Measurements from ENCODE around the gene SND1. TPM values are rescaled to one million over a fixed set of nuclear protein-coding genes. Genes with fewer than 3 reads are reported as not detected.

The SND1 gene
- polyA plus RNA-seq, 1 donor = 144 TPM

GRCh38 chr7:128022631-128023532 is 370.9 kb downstream of the SND1 start:
- WGBS (ENCODE audit: insufficient coverage, low lambda C conversion rate) = 86% methylated on average over 1 of the region's 6 CpGs
- H3K27ac ChIP-seq (ENCODE audit: low read length) = no peak overlapping the region
- peaks cover 6% of the 10 kb centered on the region for H3K36me3 ChIP-seq (ENCODE audit: control insufficient read depth, insufficient read depth, low read length)
- H3K27me3 ChIP-seq (ENCODE audit: control insufficient read depth, insufficient read depth, low read length) = no peaks in the 10 kb centered on the region
- no peak overlapping the region for H3K4me3 ChIP-seq (ENCODE audit: low read length)
- peaks cover 8% of the 10 kb centered on the region for H3K4me1 ChIP-seq (ENCODE audit: control insufficient read depth, insufficient read depth, low read length)
- no peaks in the 10 kb centered on the region for H3K9me3 ChIP-seq (ENCODE audit: control insufficient read depth, low read depth, low read length)
- DNase-seq = no peak

- Histone ChIP-seq H3K36me3 (ENCODE audit: control insufficient read depth, insufficient read depth, low read length) (peaks cover 9% of the 10 kb centered on the region), H3K4me1 (ENCODE audit: control insufficient read depth, insufficient read depth, low read length) (peaks cover 13% of the 10 kb centered on the region), H3K27me3 (ENCODE audit: control insufficient read depth, insufficient read depth, low read length) (no peaks in the 10 kb centered on the region), H3K27ac (ENCODE audit: low read length) (no peak overlapping the region), H3K4me3 (ENCODE audit: low read length) (no peak overlapping the region), H3K9me3 (ENCODE audit: control insufficient read depth, low read depth, low read length) (no peaks in the 10 kb centered on the region)
- DNase-seq = no peak
- no CpG with 5 or more reads among the region's 3 CpGs for WGBS (ENCODE audit: insufficient coverage, low lambda C conversion rate)
Observed at GRCh38 chr7:128024151-128024550, 372.2 kb downstream of the SND1 start.

- no CpG with 5 or more reads among the region's 6 CpGs for WGBS (ENCODE audit: insufficient coverage, low lambda C conversion rate)
Observed at GRCh38 chr7:128025380-128025779, 373.4 kb downstream of the SND1 start.

GRCh38 chr7:128025819-128026218 is 373.8 kb downstream of the SND1 start:
- no peak overlapping the region for H3K27ac ChIP-seq (ENCODE audit: low read length)

More at GRCh38 chr7:128025380-128025779, 373.4 kb downstream of the SND1 start:
- Histone ChIP-seq H3K27me3 (ENCODE audit: control insufficient read depth, insufficient read depth, low read length) (peaks cover 4% of the 10 kb centered on the region), H3K27ac (ENCODE audit: low read length) (no peak overlapping the region), H3K9me3 (ENCODE audit: control insufficient read depth, low read depth, low read length) (no peaks in the 10 kb centered on the region), H3K36me3 (ENCODE audit: control insufficient read depth, insufficient read depth, low read length) (peaks cover 16% of the 10 kb centered on the region), H3K4me3 (ENCODE audit: low read length) (no peak overlapping the region), H3K4me1 (ENCODE audit: control insufficient read depth, insufficient read depth, low read length) (peaks cover 16% of the 10 kb centered on the region)
- no peak for DNase-seq

GRCh38 chr7:128026551-128026950 is 374.6 kb downstream of the SND1 start:
- H3K9me3 ChIP-seq (ENCODE audit: control insufficient read depth, low read depth, low read length) = no peaks in the 10 kb centered on the region
- no peak overlapping the region for H3K4me3 ChIP-seq (ENCODE audit: low read length)
- H3K36me3 ChIP-seq (ENCODE audit: control insufficient read depth, insufficient read depth, low read length) = peaks cover 10% of the 10 kb centered on the region
- H3K4me1 ChIP-seq (ENCODE audit: control insufficient read depth, insufficient read depth, low read length) = peaks cover 20% of the 10 kb centered on the region
- no peak for DNase-seq
- no peak overlapping the region for H3K27ac ChIP-seq (ENCODE audit: low read length)
- H3K27me3 ChIP-seq (ENCODE audit: control insufficient read depth, insufficient read depth, low read length) = peaks cover 8% of the 10 kb centered on the region
- no CpG with 5 or more reads among the region's 2 CpGs for WGBS (ENCODE audit: insufficient coverage, low lambda C conversion rate)

More at GRCh38 chr7:128025819-128026218, 373.8 kb downstream of the SND1 start:
- H3K4me3 ChIP-seq (ENCODE audit: low read length) = no peak overlapping the region
- WGBS (ENCODE audit: insufficient coverage, low lambda C conversion rate) = no CpG with 5 or more reads among the region's 2 CpGs
- H3K4me1 ChIP-seq (ENCODE audit: control insufficient read depth, insufficient read depth, low read length) = peaks cover 20% of the 10 kb centered on the region
- H3K36me3 ChIP-seq (ENCODE audit: control insufficient read depth, insufficient read depth, low read length) = peaks cover 16% of the 10 kb centered on the region
- DNase-seq = no peak
- peaks cover 8% of the 10 kb centered on the region for H3K27me3 ChIP-seq (ENCODE audit: control insufficient read depth, insufficient read depth, low read length)
- H3K9me3 ChIP-seq (ENCODE audit: control insufficient read depth, low read depth, low read length) = no peaks in the 10 kb centered on the region

- Histone ChIP-seq H3K27me3 (ENCODE audit: control insufficient read depth, insufficient read depth, low read length) (peaks cover 9% of the 10 kb centered on the region), H3K4me3 (ENCODE audit: low read length) (no peak overlapping the region), H3K36me3 (ENCODE audit: control insufficient read depth, insufficient read depth, low read length) (peaks cover 10% of the 10 kb centered on the region), H3K27ac (ENCODE audit: low read length) (peak overlapping the region; percentile 35), H3K9me3 (ENCODE audit: control insufficient read depth, low read depth, low read length) (no peaks in the 10 kb centered on the region), H3K4me1 (ENCODE audit: control insufficient read depth, insufficient read depth, low read length) (peaks cover 20% of the 10 kb centered on the region)
- 20% methylated on average over 1 of the region's 4 CpGs for WGBS (ENCODE audit: insufficient coverage, low lambda C conversion rate)
- peak; percentile 77 to 86 for DNase-seq
Observed at GRCh38 chr7:128027485-128027980, 375.5 kb downstream of the SND1 start.

- no peak overlapping the region for H3K4me3 ChIP-seq (ENCODE audit: low read length)
- WGBS (ENCODE audit: insufficient coverage, low lambda C conversion rate) = no CpG with 5 or more reads among the region's 17 CpGs
- DNase-seq = no peak
- H3K9me3 ChIP-seq (ENCODE audit: control insufficient read depth, low read depth, low read length) = peaks cover 2% of the 10 kb centered on the region
- peaks cover 10% of the 10 kb centered on the region for H3K36me3 ChIP-seq (ENCODE audit: control insufficient read depth, insufficient read depth, low read length)
- peaks cover 19% of the 10 kb centered on the region for H3K27me3 ChIP-seq (ENCODE audit: control insufficient read depth, insufficient read depth, low read length)
- H3K4me1 ChIP-seq (ENCODE audit: control insufficient read depth, insufficient read depth, low read length) = peaks cover 23% of the 10 kb centered on the region
- H3K27ac ChIP-seq (ENCODE audit: low read length) = no peak overlapping the region
Observed at GRCh38 chr7:128029405-128029995, 377.5 kb downstream of the SND1 start.

- H3K9me3 ChIP-seq (ENCODE audit: control insufficient read depth, low read depth, low read length) = peaks cover 2% of the 10 kb centered on the region
- no CpG with 5 or more reads among the region's 21 CpGs for WGBS (ENCODE audit: insufficient coverage, low lambda C conversion rate)
- H3K36me3 ChIP-seq (ENCODE audit: control insufficient read depth, insufficient read depth, low read length) = peaks cover 10% of the 10 kb centered on the region
- peaks cover 19% of the 10 kb centered on the region for H3K27me3 ChIP-seq (ENCODE audit: control insufficient read depth, insufficient read depth, low read length)
- H3K4me1 ChIP-seq (ENCODE audit: control insufficient read depth, insufficient read depth, low read length) = peaks cover 23% of the 10 kb centered on the region
- H3K27ac ChIP-seq (ENCODE audit: low read length) = no peak overlapping the region
- H3K4me3 ChIP-seq (ENCODE audit: low read length) = peak overlapping the region; percentile 25
- no peak for DNase-seq
Observed at GRCh38 chr7:128030263-128030653, 378.3 kb downstream of the SND1 start.

- Histone ChIP-seq H3K36me3 (ENCODE audit: control insufficient read depth, insufficient read depth, low read length) (peaks cover 10% of the 10 kb centered on the region), H3K4me1 (ENCODE audit: control insufficient read depth, insufficient read depth, low read length) (peaks cover 23% of the 10 kb centered on the region), H3K9me3 (ENCODE audit: control insufficient read depth, low read depth, low read length) (peaks cover 2% of the 10 kb centered on the region), H3K27me3 (ENCODE audit: control insufficient read depth, insufficient read depth, low read length) (peaks cover 19% of the 10 kb centered on the region), H3K4me3 (ENCODE audit: low read length) (peak within 1 kb of the TSS; percentile 42), H3K27ac (ENCODE audit: low read length) (no peak within 1 kb of the TSS)
- WGBS (ENCODE audit: insufficient coverage, low lambda C conversion rate) = 60% methylated on average over 1 of the region's 87 CpGs
- peak; percentile 36 to 62 for DNase-seq
Observed at GRCh38 chr7:128030654-128031611, 378.9 kb downstream of the SND1 start, which contains the start of gene LRRC4. Gene LRRC4 (minus strand): TSS chr7:128031437. CDS start chr7:128030640, 797 bp downstream.

All from large intestine (tissue), 3 donors.